ENCODE results near the gene TMEM167A. TPM values are rescaled to one million over a fixed set of nuclear protein-coding genes. Genes with fewer than 3 reads are reported as not detected.

Gene TMEM167A
- 10 to 100 TPM; 75.2 to 79.4 TPM for total RNA-seq
- long read RNA-seq, full-length matches to known transcripts = 49 of 59 reads
- long read RNA-seq, partial matches to known transcripts = 0 of 59 reads
- long read RNA-seq, other reads (novel, unspliced or antisense) = 10 of 59 reads

- peak; percentile 93 to 98 for DNase-seq
- intact Hi-C loops (cut with DNase I, micrococcal nuclease) = no loop called here
- peak; percentile 100 for ATAC-seq
Observed at GRCh38 chr5:83076742-83077661, at the start of gene TMEM167A, which contains the start of gene XRCC4. Gene TMEM167A (minus strand): TSS chr5:83077394. CDS start chr5:83077323, 71 bp downstream. Gene XRCC4 (plus strand): TSS chr5:83077547. CDS start chr5:83104920, 27,373 bp downstream.

DNA sequence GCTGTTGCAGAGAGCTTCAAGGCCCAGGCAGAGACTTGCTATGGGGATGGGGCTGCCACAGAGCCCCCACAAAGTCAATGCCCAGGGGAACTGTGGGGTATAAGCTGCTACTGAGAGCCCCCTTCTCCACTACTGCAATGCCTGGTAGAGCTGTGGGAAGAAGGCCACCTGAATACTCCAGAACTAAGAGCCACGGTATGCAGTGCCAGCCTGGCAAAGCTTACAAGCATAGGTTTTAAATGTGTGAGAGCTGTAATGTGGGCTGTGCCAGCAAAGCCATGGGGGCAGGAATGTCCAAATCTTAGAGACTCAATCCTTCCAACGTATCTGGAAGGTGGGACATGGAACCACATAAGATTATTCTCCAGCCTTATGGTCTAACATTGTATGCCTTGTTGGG is 49.3 kb upstream of the TMEM167A start:
- intact Hi-C loops (cut with DNase I, micrococcal nuclease) = no loop called here
- DNase-seq (no peak), ATAC-seq (no peak)

- no peak for DNase-seq
- no peak for ATAC-seq
- intact Hi-C loops (cut with DNase I, micrococcal nuclease) = no loop called here
Observed at GRCh38 chr5:83125560-83125959, 48.4 kb upstream of the TMEM167A start.

- no peak for ATAC-seq
Observed at GRCh38 chr5:83124593-83124992, 47.4 kb upstream of the TMEM167A start.

GRCh38 chr5:83118976-83119375 is 41.8 kb upstream of the TMEM167A start:
- intact Hi-C loops (cut with DNase I, micrococcal nuclease) = no loop called here
- DNase-seq (no peak), ATAC-seq (no peak)

More at GRCh38 chr5:83124593-83124992, 47.4 kb upstream of the TMEM167A start:
- intact Hi-C loops (cut with DNase I, micrococcal nuclease) = no loop called here
- no peak for DNase-seq

GRCh38 chr5:83118471-83118870 is 41.3 kb upstream of the TMEM167A start:
- DNase-seq = no peak
- intact Hi-C loops (cut with DNase I, micrococcal nuclease) = no loop called here
- no peak for ATAC-seq

DNA sequence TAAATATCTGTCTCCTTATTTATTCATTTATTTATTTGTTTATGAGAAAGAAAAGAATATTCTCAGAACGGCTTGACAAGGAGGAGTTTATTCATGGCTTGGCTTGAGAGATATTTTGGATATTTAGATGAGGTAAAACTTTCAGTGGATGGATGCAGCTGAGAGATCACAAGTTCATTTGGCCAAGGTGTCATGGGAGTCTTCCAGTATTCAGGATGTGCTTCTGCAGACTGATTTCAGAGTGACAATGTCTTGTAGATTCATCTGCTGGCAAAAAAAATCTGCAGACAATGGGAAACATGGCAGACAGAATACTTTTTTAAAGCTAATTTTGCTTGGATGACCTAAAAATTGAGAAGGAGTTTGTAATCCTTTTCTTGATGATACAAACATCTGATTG is 38.6 kb upstream of the TMEM167A start:
- ATAC-seq (no peak), DNase-seq (no peak)
- intact Hi-C loops (cut with DNase I, micrococcal nuclease) = no loop called here

GRCh38 chr5:83109380-83109779 is 32.2 kb upstream of the TMEM167A start:
- DNase-seq (no peak), ATAC-seq (no peak)
- intact Hi-C loops (cut with DNase I, micrococcal nuclease) = no loop called here

DNA sequence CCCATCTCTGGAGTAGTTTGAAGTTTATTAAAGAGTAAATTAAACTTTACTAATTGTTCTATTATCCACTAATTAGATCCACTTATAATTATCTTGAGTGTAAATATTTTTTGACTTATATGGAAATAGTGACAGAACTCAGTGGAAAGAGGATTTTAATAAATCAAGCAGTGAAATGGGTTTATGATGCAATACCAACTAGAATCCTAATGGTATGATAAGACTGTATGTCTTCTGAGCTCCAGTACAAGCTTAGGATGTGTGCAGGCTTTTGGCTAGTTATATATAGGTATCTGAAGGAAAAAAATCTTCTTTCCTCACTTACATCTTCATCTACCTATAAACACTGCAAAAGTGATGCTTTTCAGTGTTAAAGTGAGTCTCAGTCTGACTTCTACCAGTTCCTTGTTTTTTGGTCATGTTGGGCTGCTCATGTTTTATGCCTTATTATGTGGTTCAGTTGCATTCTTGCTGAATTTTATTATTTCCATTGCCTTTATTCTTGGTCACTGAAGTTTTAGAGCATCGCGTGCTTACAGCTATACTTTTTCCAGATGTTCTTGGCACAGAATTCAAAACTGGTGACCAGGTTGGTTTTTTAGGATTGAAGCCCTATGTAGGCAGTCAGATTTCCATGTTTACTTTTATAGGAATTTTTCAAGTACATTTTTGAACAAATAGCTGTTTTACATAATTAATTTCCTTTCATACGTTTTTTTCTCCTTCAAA is 30.7 kb upstream of the TMEM167A start:
- ATAC-seq (no peak), DNase-seq (no peak)
- intact Hi-C loops (cut with DNase I, micrococcal nuclease) = no loop called here

GRCh38 chr5:83104021-83104420 is 26.8 kb upstream of the TMEM167A start:
- DNase-seq = no peak
- no peak for ATAC-seq

DNA sequence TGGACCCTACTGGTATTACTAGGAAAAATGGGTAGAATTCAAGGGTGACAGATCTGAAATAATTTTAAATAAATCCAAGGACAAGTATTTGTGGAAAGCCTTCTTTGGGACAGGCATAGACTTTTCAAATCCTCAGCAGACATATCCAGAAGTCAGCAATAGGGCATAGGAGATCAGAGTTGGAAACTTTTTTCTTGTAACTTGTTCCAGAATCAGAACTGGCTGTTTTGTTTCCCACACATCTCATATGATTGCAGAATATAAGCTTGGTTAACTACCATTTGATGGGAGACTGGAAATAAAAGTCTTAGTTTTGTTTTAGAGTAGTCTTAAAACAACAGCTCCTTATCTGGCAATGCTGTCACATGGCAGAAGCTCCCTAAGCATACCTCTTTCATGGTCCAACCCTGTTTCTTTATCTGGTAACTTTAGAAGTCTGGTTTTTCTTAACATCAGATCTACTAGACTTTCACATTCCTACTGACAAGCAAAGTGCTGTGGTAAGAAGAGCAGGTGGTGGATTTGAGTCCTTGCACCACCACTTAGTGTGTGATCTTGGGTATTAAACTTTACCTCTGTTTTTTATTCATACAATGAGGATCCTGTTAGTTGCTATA is 25.3 kb upstream of the TMEM167A start:
- intact Hi-C loops (cut with DNase I, micrococcal nuclease) = no loop called here
- ATAC-seq (no peak), DNase-seq (no peak)

More at GRCh38 chr5:83104021-83104420, 26.8 kb upstream of the TMEM167A start:
- intact Hi-C loops (cut with DNase I, micrococcal nuclease) = no loop called here

GRCh38 chr5:83101514-83101913 is 24.3 kb upstream of the TMEM167A start:
- intact Hi-C loops (cut with DNase I, micrococcal nuclease) = no loop called here
- DNase-seq (no peak), ATAC-seq (no peak)

- intact Hi-C loops (cut with DNase I, micrococcal nuclease) = no loop called here
- ATAC-seq = no peak
- no peak for DNase-seq
Observed at GRCh38 chr5:83099445-83099844, 22.3 kb upstream of the TMEM167A start.

- intact Hi-C loops (cut with DNase I, micrococcal nuclease) = no loop called here
- ATAC-seq = no peak
- no peak for DNase-seq
Observed at GRCh38 chr5:83099001-83099400, 21.8 kb upstream of the TMEM167A start.

GRCh38 chr5:83097689-83098231 is 20.6 kb upstream of the TMEM167A start:
- intact Hi-C loops (cut with DNase I, micrococcal nuclease) = no loop called here
- ATAC-seq (no peak), DNase-seq (no peak)

DNA sequence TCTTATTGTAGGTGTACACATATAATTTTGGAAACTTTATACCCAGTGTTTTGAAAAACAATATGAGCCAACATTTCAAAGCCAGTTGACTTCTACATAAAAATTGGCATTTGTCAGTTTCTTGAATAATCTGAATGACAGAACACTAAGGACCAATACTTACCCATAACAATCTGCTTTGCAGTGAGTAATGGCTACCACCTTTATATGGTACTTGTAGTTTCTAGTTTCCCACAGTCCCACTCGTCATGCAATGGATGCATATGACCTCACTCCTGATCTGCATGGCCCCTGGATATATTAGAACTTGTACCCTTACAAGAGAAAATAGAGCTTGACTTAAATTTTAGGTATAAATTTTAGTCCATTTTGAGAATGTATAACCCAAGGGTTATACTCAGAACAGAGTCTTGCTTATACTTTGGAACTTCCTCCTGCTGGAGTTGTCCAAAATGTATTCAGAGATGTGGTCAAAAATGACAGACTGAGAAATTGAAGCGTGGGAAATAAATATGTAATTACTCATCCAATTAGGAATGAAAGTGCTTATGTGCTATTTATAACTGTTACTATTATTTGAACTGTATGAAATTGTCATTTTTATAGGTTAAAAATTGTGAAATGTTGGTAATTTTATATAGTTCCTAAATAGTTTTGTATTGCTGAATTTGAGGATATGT is 19.6 kb upstream of the TMEM167A start:
- intact Hi-C loops (cut with DNase I, micrococcal nuclease) = no loop called here
- no peak for ATAC-seq
- DNase-seq = no peak

DNA sequence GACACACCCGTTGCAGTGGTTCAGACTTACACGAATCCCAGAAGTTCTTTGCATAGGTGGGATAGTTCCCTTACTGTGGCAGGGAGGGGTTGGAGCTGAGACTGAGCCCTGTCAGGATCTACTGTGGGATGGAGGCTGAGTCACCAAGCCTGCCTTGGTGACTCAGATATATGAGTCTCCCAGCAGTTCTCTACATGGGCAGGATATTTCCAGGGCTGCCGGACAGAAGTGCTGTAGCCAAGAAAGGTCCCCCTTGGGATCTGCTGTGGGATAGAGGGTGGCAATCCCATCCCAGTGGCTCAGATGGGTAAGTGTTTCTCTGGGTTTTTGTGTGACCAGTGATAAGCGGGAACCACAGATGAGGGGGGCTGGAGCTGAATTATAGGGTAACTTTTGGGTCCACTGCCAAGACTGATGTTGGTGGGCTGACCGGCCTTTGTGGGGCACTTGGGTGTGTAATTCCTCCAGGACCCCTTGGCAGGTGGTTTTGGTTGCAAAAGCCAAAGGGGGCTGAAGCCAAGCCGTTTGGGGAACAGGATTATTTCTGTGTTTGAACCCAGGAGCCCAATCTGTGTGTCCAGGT is 18.9 kb upstream of the TMEM167A start:
- intact Hi-C loops (cut with DNase I, micrococcal nuclease) = no loop called here
- no peak for ATAC-seq
- DNase-seq = no peak
